Iris pigment epithelial cell (primary cell): ENCODE measurements around the gene PROKR1.

Experiments
- DNase-seq: peaks from one replicate; pipeline ENCODE4 v3.0.0-alpha.2; 2011; ENCODE audit warnings: low read depth

Gene PROKR1

GRCh38 chr2:68698567-68699377, 55.4 kb downstream of the PROKR1 start:
- no peak for DNase-seq

DNA sequence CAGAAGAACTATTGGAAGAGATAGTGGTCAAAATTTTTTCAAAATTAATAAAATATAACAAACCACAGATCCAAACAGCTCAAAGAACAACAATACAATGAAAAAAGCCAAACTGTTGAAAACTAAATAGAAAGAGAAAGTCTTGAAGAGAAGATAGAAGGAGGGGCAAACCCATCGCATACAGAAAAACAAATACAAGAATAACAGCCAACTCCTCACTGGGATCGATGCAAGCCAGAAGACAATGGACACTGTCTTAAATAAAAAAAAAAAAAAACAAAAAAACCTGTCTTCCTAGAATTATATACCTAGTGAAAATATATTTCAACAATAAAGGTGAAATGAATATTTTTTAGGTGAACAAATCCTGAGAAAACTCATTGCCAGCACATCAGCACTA, 57.2 kb downstream of the PROKR1 start:
- no peak for DNase-seq

DNA sequence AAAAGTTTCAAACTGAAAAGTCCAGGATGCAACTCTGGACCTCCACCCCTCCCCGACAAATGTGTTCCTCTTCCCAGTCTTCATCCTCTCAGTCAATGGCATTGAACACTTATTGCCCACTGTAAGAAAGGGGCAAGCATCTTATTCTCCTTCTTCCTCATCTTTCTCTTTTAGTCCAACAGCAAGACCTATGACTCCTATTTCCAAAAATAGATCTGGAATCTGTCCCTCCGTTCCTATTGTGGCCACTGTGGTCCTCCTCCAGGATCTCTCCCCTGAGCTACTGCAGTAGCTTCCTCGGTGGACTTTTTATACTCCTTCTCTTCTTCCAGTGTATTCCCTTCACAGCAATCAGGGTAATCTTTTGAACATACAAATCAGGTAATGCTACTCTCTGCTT, 63.3 kb downstream of the PROKR1 start:
- DNase-seq, result no peak
